ENCODE measurements around the gene NLK.

- TF ChIP-seq EZH2 (IDR thresholded peaks at IDR 0.05; ENCODE audit: borderline replicate concordance, low read depth, low read length, severe bottlenecking) (no peak), CTCF (IDR thresholded peaks at IDR 0.05; ENCODE audit: borderline replicate concordance, extremely low read depth, low read length, poor library complexity, severe bottlenecking) (no peak)
Observed at GRCh38 chr17:28043296-28043695, 819 bp downstream of the NLK start.
